Measurements from ENCODE around the gene STMND1.

The STMND1 gene

DNA sequence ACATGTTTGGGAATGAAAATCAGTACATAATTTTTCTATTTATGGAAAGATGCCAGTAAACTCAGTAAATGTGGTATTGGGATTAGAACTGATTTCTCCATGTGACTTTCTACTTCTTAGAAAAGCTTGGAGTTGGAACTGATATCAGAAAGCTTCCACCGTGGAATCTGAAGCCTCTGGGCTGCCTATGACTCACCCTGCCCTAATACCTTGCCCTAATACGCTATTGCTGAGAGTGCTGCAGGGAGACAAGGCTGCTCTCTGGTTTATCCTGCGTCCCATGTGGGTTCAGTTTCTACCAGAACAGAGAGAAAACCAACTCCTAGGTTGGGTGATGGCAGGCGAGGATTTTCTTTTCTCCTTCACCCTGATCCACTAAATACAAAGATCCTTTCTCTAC lies 3.3 kb upstream of the STMND1 start:
- DNase-seq (ENCODE audit: low read depth in 2 of 2), result no peak

DNA sequence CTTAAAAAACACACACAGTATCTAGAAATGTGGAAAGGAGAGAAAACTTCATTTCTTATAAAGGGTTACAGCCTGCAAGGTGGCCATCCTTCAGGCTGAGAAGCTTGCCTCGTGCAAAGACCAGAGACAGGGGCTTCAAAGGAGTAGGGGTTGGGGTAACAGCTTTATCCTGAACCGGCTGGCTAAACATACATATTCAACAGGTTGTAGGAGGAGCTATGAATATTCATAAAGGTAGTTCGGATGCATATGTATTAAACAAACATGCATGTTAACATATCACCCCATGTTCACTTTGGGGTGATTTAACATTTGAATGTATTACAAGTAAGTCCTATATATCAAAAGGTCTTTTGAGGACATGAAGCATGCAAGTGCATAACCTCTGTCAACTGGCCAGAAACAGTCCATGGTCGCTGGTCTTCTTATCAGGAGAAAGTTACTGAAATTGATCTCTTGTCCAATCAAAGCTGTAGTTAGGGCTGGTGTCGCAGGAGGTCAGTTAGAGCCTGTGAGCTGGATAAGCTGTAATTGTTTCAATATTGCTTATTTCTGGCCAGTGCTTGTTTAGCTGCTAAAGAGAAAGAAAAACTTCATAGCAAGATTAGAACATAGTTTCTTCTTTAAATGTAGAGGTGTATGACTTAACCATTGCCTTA lies 2.3 kb upstream of the STMND1 start:
- DNase-seq (ENCODE audit: low read depth in 2 of 2), result no peak

GRCh38 chr6:17100806-17101205 lies 1.0 kb upstream of the STMND1 start:
- no peak for DNase-seq (ENCODE audit: low read depth in 2 of 2)

- no peak for DNase-seq (ENCODE audit: low read depth in 2 of 2)
These were observed 514 bp downstream of the STMND1 start for GRCh38 chr6:17102258-17102870.

GRCh38 chr6:17103715-17104114 lies 1.9 kb downstream of the STMND1 start:
- DNase-seq (ENCODE audit: low read depth in 2 of 2), result no peak

DNA sequence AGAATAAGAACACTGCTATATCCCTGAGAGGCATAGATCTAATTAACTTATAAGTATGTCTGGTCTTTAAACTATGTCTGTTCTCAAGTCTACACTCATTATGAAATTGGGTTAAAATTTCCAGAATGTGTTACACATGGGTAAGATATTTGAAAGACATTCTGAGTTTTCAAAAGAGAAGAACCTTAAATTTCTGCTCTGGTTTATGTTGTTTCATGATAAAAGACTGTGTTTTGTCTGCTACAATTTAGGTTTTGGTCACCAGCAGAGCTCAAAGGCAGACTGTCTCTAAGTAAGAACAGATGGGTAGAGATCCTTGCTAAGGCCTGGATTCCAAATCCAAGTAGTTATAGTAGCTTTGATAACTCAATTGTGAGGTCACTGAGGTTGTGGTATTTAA lies 6.0 kb downstream of the STMND1 start:
- DNase-seq (ENCODE audit: low read depth in 2 of 2), result no peak

- DNase-seq (ENCODE audit: low read depth in 2 of 2), result no peak
These were observed 13.6 kb downstream of the STMND1 start for GRCh38 chr6:17115251-17116116.

- no peak for DNase-seq (ENCODE audit: low read depth in 2 of 2)
These were observed 14.2 kb downstream of the STMND1 start for GRCh38 chr6:17116117-17116440.

GRCh38 chr6:17120019-17120418 lies 18.2 kb downstream of the STMND1 start:
- no peak for DNase-seq (ENCODE audit: low read depth in 2 of 2)

GRCh38 chr6:17125407-17125806 lies 23.6 kb downstream of the STMND1 start:
- DNase-seq (ENCODE audit: low read depth in 2 of 2), result no peak

DNA sequence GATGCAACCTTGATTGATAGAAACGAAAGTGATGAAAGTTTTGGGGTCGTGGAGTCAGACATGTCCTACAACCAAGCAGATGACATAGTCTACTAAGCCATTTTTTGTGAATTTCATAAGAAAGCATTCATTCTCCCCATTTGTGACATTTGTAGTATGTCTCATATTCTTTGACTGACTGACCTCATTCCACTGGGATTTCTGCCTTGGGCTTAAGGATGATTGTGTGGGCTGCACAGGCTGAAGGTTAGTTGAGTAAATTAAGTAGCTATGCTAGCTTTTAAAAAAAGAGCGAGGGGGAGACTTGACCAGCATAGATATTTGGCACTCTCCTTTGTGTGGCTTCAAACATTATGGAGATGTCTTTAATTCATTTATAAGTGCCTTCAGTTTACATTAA lies 28.9 kb downstream of the STMND1 start:
- DNase-seq (ENCODE audit: low read depth in 2 of 2), result no peak

GRCh38 chr6:17132967-17133366 lies 31.1 kb downstream of the STMND1 start:
- no peak for DNase-seq (ENCODE audit: low read depth in 2 of 2)

DNA sequence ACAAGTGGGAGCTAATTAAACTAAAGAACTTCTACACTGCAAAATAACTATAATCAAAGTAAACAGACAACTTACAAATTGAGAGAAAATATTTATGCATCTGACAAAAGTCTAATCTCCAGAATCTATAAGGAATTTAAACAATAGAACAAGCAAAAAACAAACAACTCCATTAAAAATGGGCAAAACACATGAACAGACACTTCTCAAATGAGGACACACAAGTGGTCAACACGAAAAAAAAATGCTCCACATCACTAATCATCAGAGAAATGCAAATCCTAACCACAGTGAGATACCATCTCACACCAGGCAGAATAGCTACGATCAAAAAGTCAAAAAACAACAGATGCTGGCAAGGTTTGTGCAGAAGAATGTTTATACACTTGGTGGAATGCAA lies 36.2 kb downstream of the STMND1 start:
- DNase-seq (ENCODE audit: low read depth in 2 of 2), result no peak

GRCh38 chr6:17144016-17144415 lies 42.2 kb downstream of the STMND1 start:
- no peak for DNase-seq (ENCODE audit: low read depth in 2 of 2)

- no peak for DNase-seq (ENCODE audit: low read depth in 2 of 2)
These were observed 47.7 kb downstream of the STMND1 start for GRCh38 chr6:17149571-17149970.

DNA sequence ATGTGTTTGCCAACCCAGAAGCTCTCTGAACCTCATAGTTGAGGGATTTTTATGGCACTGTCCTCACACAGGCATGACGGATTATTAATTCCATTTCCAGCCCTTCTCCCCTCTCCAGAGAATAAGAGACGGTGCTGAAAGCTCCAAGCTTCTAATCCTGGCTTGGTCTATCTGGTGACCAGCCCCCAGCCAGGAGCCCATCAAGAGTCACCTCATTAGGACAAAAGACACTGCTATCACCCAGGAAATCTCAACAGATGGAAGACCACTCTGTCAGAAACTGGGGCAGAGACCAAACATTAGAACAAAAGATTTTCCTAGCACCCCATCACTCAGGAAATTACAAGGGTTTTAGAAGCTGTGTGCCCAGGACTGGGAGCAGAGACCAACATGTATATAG lies 48.2 kb downstream of the STMND1 start:
- DNase-seq (ENCODE audit: low read depth in 2 of 2), result no peak

DNA sequence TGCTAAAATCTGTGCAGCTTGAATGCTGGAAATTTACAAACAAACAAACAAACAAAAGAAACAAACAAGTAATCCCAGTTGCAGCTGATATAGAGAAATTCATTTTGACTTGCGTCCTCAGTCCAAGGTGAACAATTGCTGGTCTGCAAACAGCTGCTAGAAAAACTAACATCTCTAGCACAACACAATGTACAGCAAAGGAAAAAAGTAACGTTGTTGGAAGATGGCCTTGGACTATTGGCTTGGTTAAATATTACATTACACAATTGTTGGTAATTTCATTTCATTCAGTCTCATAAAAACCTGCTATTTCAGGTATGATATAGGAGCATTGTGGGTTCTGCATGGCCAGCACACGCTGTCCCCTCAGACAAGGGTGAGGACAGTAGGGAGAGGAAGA lies 50.0 kb downstream of the STMND1 start:
- DNase-seq (ENCODE audit: low read depth in 2 of 2), result no peak

- DNase-seq (ENCODE audit: low read depth in 2 of 2), result no peak
These were observed 50.9 kb downstream of the STMND1 start for GRCh38 chr6:17152703-17153102.

DNA sequence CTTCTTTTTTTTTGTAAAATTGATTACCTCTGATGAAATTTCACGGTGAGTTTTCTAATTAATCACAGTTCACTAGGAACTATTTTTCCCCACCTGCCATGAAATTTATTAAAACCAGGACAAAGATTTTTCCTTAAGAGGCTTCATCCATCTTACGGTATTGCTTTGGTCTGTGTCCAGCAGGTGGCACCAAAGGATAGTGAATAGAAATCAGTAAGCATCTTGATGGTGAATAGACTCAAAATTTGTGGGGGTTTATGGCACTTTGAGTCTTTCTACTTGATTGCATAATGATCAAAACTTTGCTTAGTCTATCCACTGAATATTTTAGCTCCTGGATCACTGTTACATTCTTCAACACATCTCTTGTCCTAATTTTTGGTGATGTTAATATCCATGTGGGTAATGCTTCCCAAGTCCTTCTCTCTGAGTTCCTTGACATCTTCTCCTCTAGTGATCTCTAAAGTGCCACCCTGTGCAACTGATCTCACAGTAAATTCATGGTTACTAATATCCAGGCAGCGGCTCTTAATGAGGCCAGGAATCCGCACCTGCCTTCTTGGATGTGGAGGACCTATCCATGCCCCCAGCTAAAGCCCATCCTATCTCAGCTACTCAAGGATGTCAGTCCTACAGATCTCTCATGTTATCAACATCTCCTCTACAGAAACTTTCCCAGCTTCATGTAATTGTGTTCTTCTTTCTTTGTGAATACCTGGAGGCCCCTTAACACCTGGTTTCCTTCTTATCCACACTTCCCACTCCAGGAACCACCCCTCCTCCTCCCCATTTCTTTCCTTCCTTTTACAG lies 54.5 kb downstream of the STMND1 start:
- peak; percentile 33 to 58 for DNase-seq (ENCODE audit: low read depth in 2 of 2)

GRCh38 chr6:17156966-17157365 lies 55.1 kb downstream of the STMND1 start:
- no peak for DNase-seq (ENCODE audit: low read depth in 2 of 2)

GRCh38 chr6:17157617-17158016 lies 55.8 kb downstream of the STMND1 start:
- DNase-seq (ENCODE audit: low read depth in 2 of 2), result no peak

GRCh38 chr6:17159240-17159639 lies 57.4 kb downstream of the STMND1 start:
- no peak for DNase-seq (ENCODE audit: low read depth in 2 of 2)

Data from activated CD4-positive, alpha-beta T cell treated with anti-CD3 and anti-CD28 coated beads for 24 hours (primary cell).